Measurements from ENCODE around the gene KRT74.

KRT74 gene

DNA sequence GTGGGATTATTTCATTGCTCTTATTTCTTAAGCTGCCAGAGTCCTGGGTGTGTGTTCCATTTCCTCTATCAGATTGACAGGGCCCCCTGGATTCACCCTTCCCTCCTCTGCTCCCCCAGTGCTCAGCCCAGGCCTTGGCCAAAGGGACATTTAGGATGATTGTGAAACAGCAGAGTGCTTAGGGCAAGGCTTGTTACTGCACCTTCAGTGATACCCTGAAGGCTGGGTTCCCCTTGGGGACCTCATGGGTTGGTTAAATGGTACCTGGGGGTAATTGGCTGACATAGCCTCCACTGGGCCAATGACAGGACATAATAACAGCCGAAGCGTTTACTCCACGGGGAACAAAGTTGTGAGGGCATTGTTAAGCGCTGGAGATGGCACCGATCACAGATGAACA, 28.9 kb upstream of the KRT74 start:
- H3K27me3 ChIP-seq (ENCODE audit: insufficient read depth, low read length, poor library complexity): peaks cover 21% of the 10 kb centered on the region
- H3K4me1 ChIP-seq (ENCODE audit: insufficient read depth, low read length): no peaks in the 10 kb centered on the region
- TF ChIP-seq EZH2 (IDR thresholded peaks at IDR 0.05; ENCODE audit: borderline replicate concordance, low read depth, low read length, severe bottlenecking) (no peak), CTCF (IDR thresholded peaks at IDR 0.05; ENCODE audit: borderline replicate concordance, extremely low read depth, low read length, poor library complexity, severe bottlenecking) (no peak)
- no peak overlapping the region for H3K4me3 ChIP-seq (ENCODE audit: low read depth in 1 of 2, low read length in 2 of 2)
- no peak overlapping the region for H3K4me2 ChIP-seq (ENCODE audit: insufficient read depth, low read length)
- no peaks in the 10 kb centered on the region for H3K36me3 ChIP-seq (ENCODE audit: insufficient read depth, low read length)
- H3K27ac ChIP-seq (ENCODE audit: low read length): no peak overlapping the region
- no peak overlapping the region for H3K9ac ChIP-seq (ENCODE audit: low read depth, low read length)
- no peaks in the 10 kb centered on the region for H3K9me3 ChIP-seq (ENCODE audit: insufficient read depth, low read length, severe bottlenecking)
- ATAC-seq (ENCODE audit: insufficient read depth, low read depth) (no peak), DNase-seq (no peak)
- H4K20me1 ChIP-seq (ENCODE audit: insufficient read depth, low read length): no peaks in the 10 kb centered on the region; the same call in 1 of the 2 replicates
- H2AFZ ChIP-seq (ENCODE audit: low read depth, low read length): no peak overlapping the region
- H3K79me2 ChIP-seq (ENCODE audit: insufficient read depth, low read length): no peaks in the 10 kb centered on the region

- H2AFZ ChIP-seq (ENCODE audit: low read depth, low read length): no peak overlapping the region
- no peaks in the 10 kb centered on the region for H3K9me3 ChIP-seq (ENCODE audit: insufficient read depth, low read length, severe bottlenecking)
- TF ChIP-seq CTCF (IDR thresholded peaks at IDR 0.05; ENCODE audit: borderline replicate concordance, extremely low read depth, low read length, poor library complexity, severe bottlenecking) (no peak), EZH2 (IDR thresholded peaks at IDR 0.05; ENCODE audit: borderline replicate concordance, low read depth, low read length, severe bottlenecking) (no peak)
- no peaks in the 10 kb centered on the region; the same call in 1 of the 2 replicates for H4K20me1 ChIP-seq (ENCODE audit: insufficient read depth, low read length)
- H3K4me1 ChIP-seq (ENCODE audit: insufficient read depth, low read length): no peaks in the 10 kb centered on the region
- no peaks in the 10 kb centered on the region for H3K36me3 ChIP-seq (ENCODE audit: insufficient read depth, low read length)
- H3K9ac ChIP-seq (ENCODE audit: low read depth, low read length): no peak overlapping the region
- no peaks in the 10 kb centered on the region for H3K79me2 ChIP-seq (ENCODE audit: insufficient read depth, low read length)
- H3K4me3 ChIP-seq (ENCODE audit: low read depth in 1 of 2, low read length in 2 of 2): no peak overlapping the region
- ATAC-seq (ENCODE audit: insufficient read depth, low read depth): no peak
- no peak overlapping the region for H3K27ac ChIP-seq (ENCODE audit: low read length)
- DNase-seq: no peak
- peaks cover 21% of the 10 kb centered on the region for H3K27me3 ChIP-seq (ENCODE audit: insufficient read depth, low read length, poor library complexity)
- H3K4me2 ChIP-seq (ENCODE audit: insufficient read depth, low read length): no peak overlapping the region
Observed at GRCh38 chr12:52601671-52602070, 28.0 kb upstream of the KRT74 start.

DNA sequence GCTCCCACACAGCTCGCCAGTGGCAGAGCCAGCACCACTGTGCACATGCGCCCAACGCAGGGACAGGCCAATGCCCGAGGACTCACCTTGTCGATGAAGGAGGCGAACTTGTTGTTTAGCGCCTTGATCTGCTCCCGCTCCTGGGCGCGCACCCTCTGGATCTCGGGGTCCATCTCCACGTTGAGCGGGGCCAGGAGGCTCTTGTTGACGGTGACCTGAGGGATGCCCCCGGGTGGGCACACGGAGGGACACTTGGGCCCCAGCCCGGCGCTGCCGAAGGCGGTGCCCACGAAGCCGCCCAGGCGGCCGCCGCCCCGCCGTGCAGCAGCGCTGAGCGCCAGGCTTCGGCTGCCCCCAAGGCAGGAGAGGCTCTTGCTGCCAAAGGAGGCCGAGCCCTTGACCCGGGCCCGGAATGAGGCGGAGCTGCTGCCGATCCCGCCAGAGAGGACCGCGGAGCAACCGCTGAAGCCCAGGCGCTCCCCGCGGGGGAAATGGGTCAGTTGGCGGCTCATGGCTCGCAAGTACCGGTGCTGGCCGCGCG, 27.4 kb upstream of the KRT74 start, which contains the start of gene KRT72:
Gene KRT72, minus strand, starts transcription at position 523 of the 541 bp plus-strand sequence. Its CDS starts 11 bp downstream, at position 512.
- peaks cover 21% of the 10 kb centered on the region for H3K27me3 ChIP-seq (ENCODE audit: insufficient read depth, low read length, poor library complexity)
- H4K20me1 ChIP-seq (ENCODE audit: insufficient read depth, low read length): no peaks in the 10 kb centered on the region; the same call in 1 of the 2 replicates
- no peaks in the 10 kb centered on the region for H3K79me2 ChIP-seq (ENCODE audit: insufficient read depth, low read length)
- no peak within 1 kb of the TSS for H3K4me3 ChIP-seq (ENCODE audit: low read depth in 1 of 2, low read length in 2 of 2)
- H3K4me2 ChIP-seq (ENCODE audit: insufficient read depth, low read length): no peak within 1 kb of the TSS
- no peaks in the 10 kb centered on the region for H3K36me3 ChIP-seq (ENCODE audit: insufficient read depth, low read length)
- ATAC-seq (ENCODE audit: insufficient read depth, low read depth): no peak
- no peak within 1 kb of the TSS for H3K27ac ChIP-seq (ENCODE audit: low read length)
- TF ChIP-seq EZH2 (IDR thresholded peaks at IDR 0.05; ENCODE audit: borderline replicate concordance, low read depth, low read length, severe bottlenecking) (no peak), CTCF (IDR thresholded peaks at IDR 0.05; ENCODE audit: borderline replicate concordance, extremely low read depth, low read length, poor library complexity, severe bottlenecking) (no peak)
- H3K4me1 ChIP-seq (ENCODE audit: insufficient read depth, low read length): no peaks in the 10 kb centered on the region
- no peak within 1 kb of the TSS for H3K9ac ChIP-seq (ENCODE audit: low read depth, low read length)
- H3K9me3 ChIP-seq (ENCODE audit: insufficient read depth, low read length, severe bottlenecking): no peaks in the 10 kb centered on the region
- no peak within 1 kb of the TSS for H2AFZ ChIP-seq (ENCODE audit: low read depth, low read length)
- no peak for DNase-seq
